ENCODE results near the gene UBE2E2.

UBE2E2 gene

GRCh38 chr3:23444386-23444785 lies 241.3 kb downstream of the UBE2E2 start:
- no peak for DNase-seq
- in situ Hi-C loops (cut with HindIII; ENCODE audit: low pct_ligation_motif_present, low pct_unique_long_range_greater_than_20kb, low sequenced_read_pairs), result no loop called here

- in situ Hi-C loops (cut with HindIII; ENCODE audit: low pct_ligation_motif_present, low pct_unique_long_range_greater_than_20kb, low sequenced_read_pairs), result no loop called here
- DNase-seq, result no peak
Measured at GRCh38 chr3:23446301-23446700, 243.2 kb downstream of the UBE2E2 start.

GRCh38 chr3:23448998-23449537 lies 245.9 kb downstream of the UBE2E2 start:
- in situ Hi-C loops (cut with HindIII; ENCODE audit: low pct_ligation_motif_present, low pct_unique_long_range_greater_than_20kb, low sequenced_read_pairs), result no loop called here
- DNase-seq, result no peak

GRCh38 chr3:23450051-23450450 lies 246.9 kb downstream of the UBE2E2 start:
- in situ Hi-C loops (cut with HindIII; ENCODE audit: low pct_ligation_motif_present, low pct_unique_long_range_greater_than_20kb, low sequenced_read_pairs), result no loop called here

GRCh38 chr3:23450806-23451205 lies 247.7 kb downstream of the UBE2E2 start:
- in situ Hi-C loops (cut with HindIII; ENCODE audit: low pct_ligation_motif_present, low pct_unique_long_range_greater_than_20kb, low sequenced_read_pairs), result no loop called here
- DNase-seq, result no peak

More at GRCh38 chr3:23450051-23450450, 246.9 kb downstream of the UBE2E2 start:
- DNase-seq, result no peak

- DNase-seq, result no peak
- in situ Hi-C loops (cut with HindIII; ENCODE audit: low pct_ligation_motif_present, low pct_unique_long_range_greater_than_20kb, low sequenced_read_pairs), result no loop called here
Measured at GRCh38 chr3:23452408-23452807, 249.3 kb downstream of the UBE2E2 start.

- in situ Hi-C loops (cut with HindIII; ENCODE audit: low pct_ligation_motif_present, low pct_unique_long_range_greater_than_20kb, low sequenced_read_pairs), result no loop called here
- DNase-seq, result no peak
Measured at GRCh38 chr3:23455084-23455483, 252.0 kb downstream of the UBE2E2 start.

GRCh38 chr3:23455775-23456174 lies 252.6 kb downstream of the UBE2E2 start:
- in situ Hi-C loops (cut with HindIII; ENCODE audit: low pct_ligation_motif_present, low pct_unique_long_range_greater_than_20kb, low sequenced_read_pairs), result no loop called here
- DNase-seq, result no peak

GRCh38 chr3:23457697-23458096 lies 254.6 kb downstream of the UBE2E2 start:
- in situ Hi-C loops (cut with HindIII; ENCODE audit: low pct_ligation_motif_present, low pct_unique_long_range_greater_than_20kb, low sequenced_read_pairs), result no loop called here
- DNase-seq, result no peak

- no peak for DNase-seq
- in situ Hi-C loops (cut with HindIII; ENCODE audit: low pct_ligation_motif_present, low pct_unique_long_range_greater_than_20kb, low sequenced_read_pairs), result no loop called here
Measured at GRCh38 chr3:23459465-23459864, 256.3 kb downstream of the UBE2E2 start.

GRCh38 chr3:23459889-23460546 lies 256.9 kb downstream of the UBE2E2 start:
- in situ Hi-C loops (cut with HindIII; ENCODE audit: low pct_ligation_motif_present, low pct_unique_long_range_greater_than_20kb, low sequenced_read_pairs), result no loop called here
- no peak for DNase-seq

- in situ Hi-C loops (cut with HindIII; ENCODE audit: low pct_ligation_motif_present, low pct_unique_long_range_greater_than_20kb, low sequenced_read_pairs), result no loop called here
- DNase-seq, result no peak
Measured at GRCh38 chr3:23461069-23461468, 257.9 kb downstream of the UBE2E2 start.

- no peak for DNase-seq
- in situ Hi-C loops (cut with HindIII; ENCODE audit: low pct_ligation_motif_present, low pct_unique_long_range_greater_than_20kb, low sequenced_read_pairs), result no loop called here
Measured at GRCh38 chr3:23463791-23464190, 260.7 kb downstream of the UBE2E2 start.

- DNase-seq, result no peak
- in situ Hi-C loops (cut with HindIII; ENCODE audit: low pct_ligation_motif_present, low pct_unique_long_range_greater_than_20kb, low sequenced_read_pairs), result no loop called here
Measured at GRCh38 chr3:23465569-23465968, 262.4 kb downstream of the UBE2E2 start.

- in situ Hi-C loops (cut with HindIII; ENCODE audit: low pct_ligation_motif_present, low pct_unique_long_range_greater_than_20kb, low sequenced_read_pairs), result no loop called here
Measured at GRCh38 chr3:23468203-23468602, 265.1 kb downstream of the UBE2E2 start.

GRCh38 chr3:23474580-23475357 lies 271.6 kb downstream of the UBE2E2 start:
- in situ Hi-C loops (cut with HindIII; ENCODE audit: low pct_ligation_motif_present, low pct_unique_long_range_greater_than_20kb, low sequenced_read_pairs), result no loop called here

More at GRCh38 chr3:23468203-23468602, 265.1 kb downstream of the UBE2E2 start:
- no peak for DNase-seq

GRCh38 chr3:23475446-23475845 lies 272.3 kb downstream of the UBE2E2 start:
- in situ Hi-C loops (cut with HindIII; ENCODE audit: low pct_ligation_motif_present, low pct_unique_long_range_greater_than_20kb, low sequenced_read_pairs), result no loop called here

More at GRCh38 chr3:23474580-23475357, 271.6 kb downstream of the UBE2E2 start:
- no peak for DNase-seq

GRCh38 chr3:23479026-23479425 lies 275.9 kb downstream of the UBE2E2 start:
- in situ Hi-C loops (cut with HindIII; ENCODE audit: low pct_ligation_motif_present, low pct_unique_long_range_greater_than_20kb, low sequenced_read_pairs), result no loop called here
- DNase-seq, result no peak

More at GRCh38 chr3:23475446-23475845, 272.3 kb downstream of the UBE2E2 start:
- no peak for DNase-seq

- in situ Hi-C loops (cut with HindIII; ENCODE audit: low pct_ligation_motif_present, low pct_unique_long_range_greater_than_20kb, low sequenced_read_pairs), result no loop called here
- DNase-seq, result no peak
Measured at GRCh38 chr3:23479615-23480328, 276.6 kb downstream of the UBE2E2 start.
